ENCODE results near the gene POPDC2.
"Not testable (repeated sequence)": the region's sequence is repeated elsewhere in the genome, so short reads cannot be mapped to it uniquely, and the experiment has no call there.

The POPDC2 gene

GRCh38 chr3:119597548-119598288 lies 62.7 kb downstream of the POPDC2 start, which contains the start of gene PLA1A:
PLA1A (plus strand) TSS chr3:119597885; CDS start chr3:119597914, 29 bp downstream.
- TF ChIP-seq CTCF (conservative IDR thresholded peaks at IDR 0.05) = no peak
- H3K27ac ChIP-seq = peak within 1 kb of the TSS; percentile 96

- peak overlapping the region; percentile 96 for H3K27ac ChIP-seq
- no peak for TF ChIP-seq CTCF (conservative IDR thresholded peaks at IDR 0.05)
Measured at GRCh38 chr3:119596398-119596797, 64.0 kb downstream of the POPDC2 start.

- H3K27ac ChIP-seq = peak overlapping the region; percentile 96
- no peak for TF ChIP-seq CTCF (conservative IDR thresholded peaks at IDR 0.05)
Measured at GRCh38 chr3:119595639-119596334, 64.6 kb downstream of the POPDC2 start.

- not testable (repeated sequence) for H3K27ac ChIP-seq
Measured at GRCh38 chr3:119594929-119595328, 65.5 kb downstream of the POPDC2 start.

- H3K27ac ChIP-seq = no peak overlapping the region
- TF ChIP-seq CTCF (conservative IDR thresholded peaks at IDR 0.05) = no peak
Measured at GRCh38 chr3:119594066-119594465, 66.3 kb downstream of the POPDC2 start.

- no peak for TF ChIP-seq CTCF (conservative IDR thresholded peaks at IDR 0.05)
- no peak overlapping the region for H3K27ac ChIP-seq
Measured at GRCh38 chr3:119592861-119593260, 67.5 kb downstream of the POPDC2 start.
